AG04449 (cell line): ENCODE results near the gene MAMLD1.

Experiments used
- CTCF ChIA-PET: fragments of 350-600 bp; formaldehyde crosslinking; extraction: SDS; loops from one replicate; lab custom pipeline; 2021; ENCODE audit warnings: antibody characterized with exemption; lab: Yijun Ruan, JAX
- POLR2A ChIA-PET: fragments of 400-600, 350-600 bp; formaldehyde crosslinking; extraction: SDS; loops from one replicate; lab custom pipeline; 2020; ENCODE audit warnings: antibody characterized with exemption, inconsistent platforms; lab: Yijun Ruan, JAX
- DNase-seq: peaks from one replicate; pipeline ENCODE4 v3.0.0-alpha.2; 2010; ENCODE audit warnings: low read depth, low spot score
- H3K4me3 ChIP-seq: 2 replicates; pipeline ENCODE4 v1.5.1; 2011; ENCODE audit warnings: low read depth, mild to moderate bottlenecking, control low read depth, low read length
- CTCF ChIP-seq: IDR thresholded peaks from one replicate; pipeline ENCODE4 v1.5.1; 2011; ENCODE audit warnings: mild to moderate bottlenecking, moderate library complexity, low read length, control low read depth, inconsistent platforms; ENCODE audit not compliant: insufficient read depth; ENCODE audit errors: missing control alignments

The MAMLD1 gene

GRCh38 chrX:150530821-150531220 is 167.7 kb downstream of the MAMLD1 start:
- no peak overlapping the region for H3K4me3 ChIP-seq
- ChIA-PET CTCF (no interaction called here), POLR2A (no interaction called here)
- no peak for DNase-seq
- TF ChIP-seq CTCF = no peak

GRCh38 chrX:150531467-150531866 is 168.3 kb downstream of the MAMLD1 start:
- no peak for TF ChIP-seq CTCF
- ChIA-PET POLR2A (no interaction called here), CTCF (no interaction called here)
- DNase-seq = no peak
- no peak overlapping the region for H3K4me3 ChIP-seq

GRCh38 chrX:150533863-150534262 is 170.7 kb downstream of the MAMLD1 start:
- H3K4me3 ChIP-seq = no peak overlapping the region
- no peak for TF ChIP-seq CTCF
- ChIA-PET POLR2A (no interaction called here), CTCF (no interaction called here)
- DNase-seq = no peak

GRCh38 chrX:150536455-150537116 is 173.5 kb downstream of the MAMLD1 start:
- DNase-seq = no peak
- no peak overlapping the region for H3K4me3 ChIP-seq
- peak; percentile 47 for TF ChIP-seq CTCF
- ChIA-PET CTCF (interaction anchor here (1.0 to 1.3 kb wide), 2 partner anchors 172 to 573 kb away, joined by 3 read pairs; no protein-coding TSS in a partner anchor), POLR2A (no interaction called here)

GRCh38 chrX:150537851-150538250 is 174.7 kb downstream of the MAMLD1 start:
- CTCF ChIA-PET = interaction anchor here (1.3 kb wide), 1 partner anchor 575 kb away, joined by 3 read pairs; no protein-coding TSS in a partner anchor
- no peak for TF ChIP-seq CTCF
- H3K4me3 ChIP-seq = no peak overlapping the region
- POLR2A ChIA-PET = no interaction called here
- no peak for DNase-seq

GRCh38 chrX:150540965-150541364 is 177.8 kb downstream of the MAMLD1 start:
- TF ChIP-seq CTCF = no peak
- no peak for DNase-seq
- ChIA-PET CTCF (no interaction called here), POLR2A (no interaction called here)
- H3K4me3 ChIP-seq = no peak overlapping the region
